GM19438 (cell line): ENCODE results near the gene PKN1.
"Not testable (repeated sequence)": the region's sequence is repeated elsewhere in the genome, so short reads cannot be mapped to it uniquely, and the experiment has no call there.

Source experiments
- ATAC-seq: cut with Tn5 transposase; IDR thresholded peaks from one replicate; pipeline ENCODE4 v1.9.1; 2021; ENCODE audit warnings: low read depth; ENCODE audit not compliant: unreplicated experiment

The PKN1 gene

GRCh38 chr19:14452303-14452702, 19.2 kb downstream of the PKN1 start:
- ATAC-seq: not testable (repeated sequence)

GRCh38 chr19:14459703-14460102, 26.6 kb downstream of the PKN1 start:
- ATAC-seq: no peak

GRCh38 chr19:14460935-14461334, 27.8 kb downstream of the PKN1 start:
- no peak for ATAC-seq

GRCh38 chr19:14462401-14462800, 29.3 kb downstream of the PKN1 start:
- ATAC-seq: not testable (repeated sequence)

- ATAC-seq: no peak
Observed at GRCh38 chr19:14463747-14464146, 30.6 kb downstream of the PKN1 start.

- ATAC-seq: no peak
Observed at GRCh38 chr19:14467391-14467790, 34.3 kb downstream of the PKN1 start.

- no peak for ATAC-seq
Observed at GRCh38 chr19:14467816-14468215, 34.7 kb downstream of the PKN1 start.

GRCh38 chr19:14470031-14470876, 37.1 kb downstream of the PKN1 start:
- no peak for ATAC-seq

GRCh38 chr19:14471436-14472187, 38.5 kb downstream of the PKN1 start:
- no peak for ATAC-seq

- no peak for ATAC-seq
Observed at GRCh38 chr19:14472202-14472938, 39.3 kb downstream of the PKN1 start.

- ATAC-seq: no peak
Observed at GRCh38 chr19:14473073-14473977, 40.2 kb downstream of the PKN1 start.

GRCh38 chr19:14473978-14474578, 41.0 kb downstream of the PKN1 start:
- ATAC-seq: no peak

GRCh38 chr19:14474827-14475226, 41.7 kb downstream of the PKN1 start:
- no peak for ATAC-seq

GRCh38 chr19:14475251-14476073, 42.4 kb downstream of the PKN1 start, which contains the start of gene PTGER1:
TSS of gene PTGER1 (minus strand) at chr19:14475354. CDS start at chr19:14474320, 1,034 bp downstream.
- ATAC-seq: no peak

- no peak for ATAC-seq
Observed at GRCh38 chr19:14476327-14476672, 43.2 kb downstream of the PKN1 start.

- ATAC-seq: no peak
Observed at GRCh38 chr19:14476673-14477401, 43.7 kb downstream of the PKN1 start.

GRCh38 chr19:14477418-14478112, 44.5 kb downstream of the PKN1 start:
- ATAC-seq: no peak
